Measurements from ENCODE around the gene PRKCZ. TPM values are rescaled to one million over a fixed set of nuclear protein-coding genes. Genes with fewer than 3 reads are reported as not detected.

The PRKCZ gene
- 10 to 100 TPM; 34.5 to 46.7 TPM for total RNA-seq

DNA sequence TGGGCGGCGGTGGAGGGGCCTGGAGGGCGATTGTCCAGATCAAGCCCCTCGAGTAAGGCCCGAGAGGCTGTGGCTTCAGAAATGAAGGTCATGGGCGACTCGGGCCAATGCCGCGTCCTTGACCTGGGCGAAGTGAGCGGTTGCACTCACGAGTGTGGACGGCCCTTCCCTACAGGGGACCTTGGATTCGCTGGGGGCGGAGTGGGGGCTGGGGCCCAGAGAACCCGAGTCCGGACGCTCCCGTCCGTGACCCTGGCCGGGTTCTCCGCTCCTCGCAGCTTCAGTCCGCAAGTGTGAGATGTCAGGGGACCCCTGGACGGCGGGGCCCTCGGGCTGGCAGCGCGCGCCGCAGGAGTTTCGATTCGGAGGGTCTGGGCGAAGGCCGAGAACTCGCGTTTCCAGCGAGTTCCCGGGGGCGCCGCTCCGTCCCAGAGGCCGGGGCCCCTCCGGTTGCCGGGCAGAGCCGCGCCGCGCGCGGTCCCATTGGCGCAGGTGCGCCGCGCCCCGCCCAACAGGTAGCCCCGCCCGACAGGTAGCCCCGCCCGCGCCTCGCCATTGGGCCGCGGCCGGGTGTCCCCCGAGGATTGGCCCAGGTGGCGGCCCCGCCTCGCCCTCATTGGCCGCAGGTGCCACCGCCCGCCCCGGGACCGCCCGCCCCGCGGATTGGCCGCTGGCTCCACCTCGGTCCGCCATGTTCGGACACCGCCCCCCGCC, at the start of gene PRKCZ:
TSS of gene PRKCZ (plus strand) at position 694 of the 714 bp plus-strand sequence. CDS start 220 bp downstream, outside the sequence.
- Histone ChIP-seq H3K4me3 (peak within 1 kb of the TSS; percentile 70 to 81), H3K36me3 (no peaks in the 10 kb centered on the region), H3K9me3 (no peaks in the 10 kb centered on the region), H3K4me1 (replicated peaks) (peaks cover 3% of the 10 kb centered on the region), H3K27ac (peak within 1 kb of the TSS; percentile 66 to 86), H3K27me3 (replicated peaks; ENCODE audit: insufficient read depth) (no peaks in the 10 kb centered on the region)
- peak; percentile 41 for TF ChIP-seq POLR2A (IDR thresholded peaks at IDR 0.05)
- TF ChIP-seq, protein P1, sequence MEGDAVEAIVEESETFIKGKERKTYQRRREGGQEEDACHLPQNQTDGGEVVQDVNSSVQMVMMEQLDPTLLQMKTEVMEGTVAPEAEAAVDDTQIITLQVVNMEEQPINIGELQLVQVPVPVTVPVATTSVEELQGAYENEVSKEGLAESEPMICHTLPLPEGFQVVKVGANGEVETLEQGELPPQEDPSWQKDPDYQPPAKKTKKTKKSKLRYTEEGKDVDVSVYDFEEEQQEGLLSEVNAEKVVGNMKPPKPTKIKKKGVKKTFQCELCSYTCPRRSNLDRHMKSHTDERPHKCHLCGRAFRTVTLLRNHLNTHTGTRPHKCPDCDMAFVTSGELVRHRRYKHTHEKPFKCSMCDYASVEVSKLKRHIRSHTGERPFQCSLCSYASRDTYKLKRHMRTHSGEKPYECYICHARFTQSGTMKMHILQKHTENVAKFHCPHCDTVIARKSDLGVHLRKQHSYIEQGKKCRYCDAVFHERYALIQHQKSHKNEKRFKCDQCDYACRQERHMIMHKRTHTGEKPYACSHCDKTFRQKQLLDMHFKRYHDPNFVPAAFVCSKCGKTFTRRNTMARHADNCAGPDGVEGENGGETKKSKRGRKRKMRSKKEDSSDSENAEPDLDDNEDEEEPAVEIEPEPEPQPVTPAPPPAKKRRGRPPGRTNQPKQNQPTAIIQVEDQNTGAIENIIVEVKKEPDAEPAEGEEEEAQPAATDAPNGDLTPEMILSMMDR (IDR thresholded peaks at IDR 0.05): peak in 1 of 4 experiments; percentile 12
- TF ChIP-seq POLR2AphosphoS5 (IDR thresholded peaks at IDR 0.05): no peak
- peak; percentile 94 for DNase-seq (ENCODE audit: low spot score)
- intact Hi-C loops (cut with DNase I): loop anchor here (10.0 kb wide), 1 partner anchor 85 kb away; no protein-coding TSS in a partner anchor
- WGBS: under 1% methylated on average over 62 of the region's 83 CpGs

DNA sequence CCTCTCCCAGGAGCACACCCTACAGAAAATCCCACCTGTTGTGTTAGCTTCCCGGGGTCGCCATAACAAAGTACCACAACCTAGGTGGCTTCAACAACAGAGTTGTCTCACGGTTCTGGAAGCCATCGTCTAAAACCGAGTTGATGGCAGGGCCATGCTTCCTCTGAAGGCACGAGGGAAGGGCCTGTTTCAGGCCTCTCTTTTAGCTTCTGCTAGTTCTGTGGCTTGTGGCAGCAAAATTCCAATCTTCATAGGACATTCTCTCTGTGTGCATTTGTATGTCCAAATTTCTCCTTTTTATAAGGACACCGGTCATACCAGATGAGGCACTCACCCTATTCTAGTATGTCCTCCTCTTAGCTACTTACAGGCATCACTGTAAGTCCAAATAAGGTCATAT, 49.8 kb upstream of the PRKCZ start:
- Histone ChIP-seq H3K27me3 (replicated peaks; ENCODE audit: insufficient read depth) (no peaks in the 10 kb centered on the region), H3K27ac (no peak overlapping the region), H3K9me3 (no peaks in the 10 kb centered on the region), H3K4me1 (replicated peaks) (no peaks in the 10 kb centered on the region), H3K4me3 (no peak overlapping the region), H3K36me3 (no peaks in the 10 kb centered on the region)
- no peak for DNase-seq (ENCODE audit: low spot score)
- TF ChIP-seq, protein P1 (IDR thresholded peaks at IDR 0.05): no peak
- TF ChIP-seq POLR2A (IDR thresholded peaks at IDR 0.05): no peak
- TF ChIP-seq POLR2AphosphoS5 (IDR thresholded peaks at IDR 0.05): no peak
- intact Hi-C loops (cut with DNase I): no loop called here
- WGBS: 93% methylated on average over 7 of the region's 7 CpGs

DNA sequence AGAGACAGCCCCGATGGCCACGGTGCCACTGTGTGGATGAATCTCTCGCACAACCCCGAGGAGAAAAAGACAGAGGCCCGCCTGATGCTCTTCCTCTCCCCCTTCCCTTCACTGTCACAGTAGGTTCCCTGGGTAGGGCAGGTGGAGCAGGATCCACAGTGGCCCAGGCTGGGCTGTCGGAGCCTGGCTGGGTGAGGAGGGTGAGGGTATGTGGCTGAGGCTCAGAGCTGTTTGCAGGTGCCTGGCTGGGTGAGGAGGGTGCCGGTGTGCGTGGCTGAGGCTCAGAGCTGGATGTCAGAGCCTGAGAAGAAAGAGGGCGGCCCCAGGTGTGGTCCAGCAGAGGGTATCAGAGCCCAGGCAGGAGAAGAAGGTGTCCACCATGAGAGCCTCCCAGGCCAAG, 49.4 kb upstream of the PRKCZ start:
- Histone ChIP-seq H3K9me3 (no peaks in the 10 kb centered on the region), H3K27me3 (replicated peaks; ENCODE audit: insufficient read depth) (no peaks in the 10 kb centered on the region), H3K36me3 (no peaks in the 10 kb centered on the region), H3K4me1 (replicated peaks) (no peaks in the 10 kb centered on the region), H3K27ac (no peak overlapping the region), H3K4me3 (no peak overlapping the region)
- intact Hi-C loops (cut with DNase I): no loop called here
- DNase-seq (ENCODE audit: low spot score): no peak
- no peak for TF ChIP-seq POLR2A (IDR thresholded peaks at IDR 0.05)
- TF ChIP-seq POLR2AphosphoS5 (IDR thresholded peaks at IDR 0.05): no peak
- TF ChIP-seq, protein P1 (IDR thresholded peaks at IDR 0.05): no peak
- 85% methylated on average over 9 of the region's 9 CpGs for WGBS

DNA sequence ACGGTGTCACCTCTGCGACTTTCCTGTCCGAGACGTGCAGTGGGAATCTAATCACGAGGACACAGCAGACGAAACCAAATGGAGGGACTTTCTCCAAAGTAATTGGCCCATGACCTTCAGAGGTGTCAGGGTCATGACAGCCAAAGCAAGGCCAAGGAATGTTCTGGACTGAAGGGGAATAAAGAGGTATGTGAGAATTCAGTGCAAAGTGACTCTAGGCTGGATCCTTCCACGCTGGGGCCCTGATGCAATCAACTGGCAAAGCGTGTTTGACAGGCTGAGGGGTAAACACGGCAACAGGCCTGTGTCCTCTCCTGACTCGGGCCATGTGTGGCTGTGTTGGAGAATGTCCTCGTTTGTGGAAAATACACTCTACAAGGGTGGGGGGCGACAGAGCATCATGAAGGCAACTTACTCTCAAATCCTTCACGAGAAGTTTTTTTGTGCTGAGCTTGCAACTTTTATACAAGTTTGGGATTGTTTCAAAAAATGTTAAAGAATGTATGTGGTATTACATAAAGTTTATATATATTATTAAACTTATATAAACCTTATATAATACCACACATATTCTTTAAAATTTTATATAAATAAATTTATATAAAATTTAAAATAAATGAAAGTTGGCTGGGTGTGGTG, 48.3 kb upstream of the PRKCZ start:
- WGBS: 65% methylated on average over 13 of the region's 13 CpGs
- Histone ChIP-seq H3K36me3 (no peaks in the 10 kb centered on the region), H3K4me1 (replicated peaks) (no peaks in the 10 kb centered on the region), H3K9me3 (no peaks in the 10 kb centered on the region), H3K4me3 (no peak overlapping the region), H3K27me3 (replicated peaks; ENCODE audit: insufficient read depth) (no peaks in the 10 kb centered on the region), H3K27ac (peak overlapping the region; percentile 0 to 57)
- intact Hi-C loops (cut with DNase I): no loop called here
- peak; percentile 87 for TF ChIP-seq POLR2AphosphoS5 (IDR thresholded peaks at IDR 0.05)
- TF ChIP-seq POLR2A (IDR thresholded peaks at IDR 0.05): no peak
- TF ChIP-seq, protein P1 (IDR thresholded peaks at IDR 0.05): no peak
- DNase-seq (ENCODE audit: low spot score): peak; percentile 77
